ENCODE data around the gene SLC2A1. TPM values are rescaled to one million over a fixed set of nuclear protein-coding genes. Genes with fewer than 3 reads are reported as not detected.

SLC2A1 gene
- total RNA-seq, 2 experiments from 2014 or later = 66.6 to 93.4 TPM

DNA sequence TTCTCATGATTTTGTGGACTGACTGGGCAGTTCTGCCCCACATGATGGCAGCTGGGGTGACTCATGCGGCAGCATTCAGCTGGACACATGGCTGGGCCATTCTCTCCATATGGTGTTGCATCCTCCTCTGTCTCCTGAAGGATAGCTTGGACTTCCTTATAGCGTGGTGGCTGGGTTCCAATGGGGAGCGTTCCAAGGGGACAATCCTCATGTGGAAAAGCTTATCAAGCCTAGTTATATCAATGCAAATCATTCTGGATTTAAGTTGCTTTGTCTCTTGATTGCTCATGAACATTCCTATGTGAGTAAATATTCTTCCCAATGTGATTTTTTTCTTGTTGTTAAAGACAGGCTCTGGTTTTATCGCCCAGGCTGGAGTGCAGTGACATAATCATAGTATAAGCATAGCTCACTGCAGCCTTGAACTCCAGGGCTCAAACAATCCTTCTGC lies 13.2 kb upstream of the SLC2A1 start:
- Histone ChIP-seq H3K4me3 (ENCODE audit: low read depth, low read length, poor library complexity, severe bottlenecking) (no peak overlapping the region), H3K36me3 (ENCODE audit: insufficient read depth, low read length) (no peaks in the 10 kb centered on the region), H3K27ac (ENCODE audit: low read depth, low read length, poor library complexity, severe bottlenecking) (no peak overlapping the region), H2AFZ (ENCODE audit: low read length) (no peak overlapping the region), H3K9me3 (ENCODE audit: low read length) (no peaks in the 10 kb centered on the region), H3K79me2 (ENCODE audit: insufficient read depth, low read depth, low read length) (no peaks in the 10 kb centered on the region), H4K20me1 (ENCODE audit: insufficient read depth, low read length) (no peaks in the 10 kb centered on the region), H3K4me2 (ENCODE audit: low read length) (no peak overlapping the region), H3K4me1 (ENCODE audit: insufficient read depth, low read length, poor library complexity, severe bottlenecking) (no peaks in the 10 kb centered on the region), H3K9me2 (ENCODE audit: insufficient read depth, low read length) (no peaks in the 10 kb centered on the region)
- TF ChIP-seq, protein P1, sequence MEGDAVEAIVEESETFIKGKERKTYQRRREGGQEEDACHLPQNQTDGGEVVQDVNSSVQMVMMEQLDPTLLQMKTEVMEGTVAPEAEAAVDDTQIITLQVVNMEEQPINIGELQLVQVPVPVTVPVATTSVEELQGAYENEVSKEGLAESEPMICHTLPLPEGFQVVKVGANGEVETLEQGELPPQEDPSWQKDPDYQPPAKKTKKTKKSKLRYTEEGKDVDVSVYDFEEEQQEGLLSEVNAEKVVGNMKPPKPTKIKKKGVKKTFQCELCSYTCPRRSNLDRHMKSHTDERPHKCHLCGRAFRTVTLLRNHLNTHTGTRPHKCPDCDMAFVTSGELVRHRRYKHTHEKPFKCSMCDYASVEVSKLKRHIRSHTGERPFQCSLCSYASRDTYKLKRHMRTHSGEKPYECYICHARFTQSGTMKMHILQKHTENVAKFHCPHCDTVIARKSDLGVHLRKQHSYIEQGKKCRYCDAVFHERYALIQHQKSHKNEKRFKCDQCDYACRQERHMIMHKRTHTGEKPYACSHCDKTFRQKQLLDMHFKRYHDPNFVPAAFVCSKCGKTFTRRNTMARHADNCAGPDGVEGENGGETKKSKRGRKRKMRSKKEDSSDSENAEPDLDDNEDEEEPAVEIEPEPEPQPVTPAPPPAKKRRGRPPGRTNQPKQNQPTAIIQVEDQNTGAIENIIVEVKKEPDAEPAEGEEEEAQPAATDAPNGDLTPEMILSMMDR (conservative IDR thresholded peaks at IDR 0.05; ENCODE audit: low read length) = no peak
- TF ChIP-seq EZH2phosphoT487 (IDR thresholded peaks at IDR 0.05; ENCODE audit: borderline replicate concordance, low read depth, low read length) = no peak
- POLR2A ChIA-PET = interaction anchor here (0.6 kb wide), 1 partner anchor 1573 kb away, joined by 3 read pairs; no protein-coding TSS in a partner anchor
- BruUV-seq (replicated peaks) = no TSS peak
- intact Hi-C loops (cut with micrococcal nuclease; ENCODE audit: unreplicated experiment) = no loop called here
- CTCF ChIA-PET (ENCODE audit: unreplicated experiment) = no interaction called here
- DNase-seq (ENCODE audit: low spot score) = no peak

DNA sequence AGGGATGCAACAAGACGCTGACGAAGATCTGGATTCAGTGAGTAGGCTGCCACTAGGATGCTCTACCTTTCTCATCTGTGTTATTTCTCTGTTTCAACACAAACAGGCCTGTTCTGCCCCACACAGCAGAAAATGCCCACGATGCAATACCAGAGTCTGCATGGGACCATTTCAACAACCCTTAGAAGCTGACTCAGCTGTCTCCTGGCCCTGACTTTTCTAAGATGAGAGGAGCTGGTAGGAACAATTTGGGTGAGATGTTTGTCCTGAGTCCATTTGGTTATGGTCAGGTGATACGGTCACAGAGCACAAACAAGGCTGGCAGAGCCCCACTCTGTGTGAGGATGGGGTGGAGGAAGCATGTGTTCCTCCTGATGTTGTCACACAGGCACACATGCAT lies 11.5 kb upstream of the SLC2A1 start:
- BruUV-seq (replicated peaks) = no TSS peak
- ChIA-PET POLR2A (no interaction called here), CTCF (ENCODE audit: unreplicated experiment) (no interaction called here)
- H3K4me3 ChIP-seq (ENCODE audit: low read depth, low read length, poor library complexity, severe bottlenecking) = no peak overlapping the region
- H2AFZ ChIP-seq (ENCODE audit: low read length) = no peak overlapping the region
- TF ChIP-seq EZH2phosphoT487 (IDR thresholded peaks at IDR 0.05; ENCODE audit: borderline replicate concordance, low read depth, low read length) = no peak
- no peak overlapping the region for H3K27ac ChIP-seq (ENCODE audit: low read depth, low read length, poor library complexity, severe bottlenecking)
- no peaks in the 10 kb centered on the region for H3K9me3 ChIP-seq (ENCODE audit: low read length)
- intact Hi-C loops (cut with micrococcal nuclease; ENCODE audit: unreplicated experiment) = no loop called here
- no peak overlapping the region for H3K4me2 ChIP-seq (ENCODE audit: low read length)
- no peaks in the 10 kb centered on the region for H3K4me1 ChIP-seq (ENCODE audit: insufficient read depth, low read length, poor library complexity, severe bottlenecking)
- DNase-seq (ENCODE audit: low spot score) = no peak
- H3K9me2 ChIP-seq (ENCODE audit: insufficient read depth, low read length) = no peaks in the 10 kb centered on the region
- no peaks in the 10 kb centered on the region for H4K20me1 ChIP-seq (ENCODE audit: insufficient read depth, low read length)
- H3K79me2 ChIP-seq (ENCODE audit: insufficient read depth, low read depth, low read length) = no peaks in the 10 kb centered on the region
- no peaks in the 10 kb centered on the region for H3K36me3 ChIP-seq (ENCODE audit: insufficient read depth, low read length)

DNA sequence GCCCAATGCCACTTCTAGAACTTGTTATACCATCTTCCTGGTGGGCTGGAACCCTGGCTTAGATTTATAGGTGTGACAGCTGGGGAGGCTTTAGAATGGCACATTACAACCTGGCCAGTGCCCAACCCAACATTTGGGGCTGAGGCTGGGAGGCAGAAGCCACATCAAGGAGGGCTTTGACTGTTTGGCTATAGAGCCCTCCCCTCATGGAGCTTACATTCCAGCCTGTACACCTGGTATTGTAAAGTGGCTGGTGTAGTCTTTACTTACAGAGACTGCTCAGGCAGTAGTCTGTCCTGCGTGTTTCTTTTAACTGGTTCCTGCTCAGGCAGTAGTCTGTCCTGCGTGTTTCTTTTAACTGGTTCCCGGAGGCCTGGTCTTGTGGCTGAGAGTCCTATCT lies 10.0 kb upstream of the SLC2A1 start:
- Histone ChIP-seq H3K36me3 (ENCODE audit: insufficient read depth, low read length) (no peaks in the 10 kb centered on the region), H3K9me2 (ENCODE audit: insufficient read depth, low read length) (no peaks in the 10 kb centered on the region), H3K4me2 (ENCODE audit: low read length) (no peak overlapping the region), H3K27ac (ENCODE audit: low read depth, low read length, poor library complexity, severe bottlenecking) (no peak overlapping the region), H2AFZ (ENCODE audit: low read length) (no peak overlapping the region), H3K9me3 (ENCODE audit: low read length) (no peaks in the 10 kb centered on the region), H3K79me2 (ENCODE audit: insufficient read depth, low read depth, low read length) (no peaks in the 10 kb centered on the region), H3K4me3 (ENCODE audit: low read depth, low read length, poor library complexity, severe bottlenecking) (no peak overlapping the region), H4K20me1 (ENCODE audit: insufficient read depth, low read length) (no peaks in the 10 kb centered on the region), H3K4me1 (ENCODE audit: insufficient read depth, low read length, poor library complexity, severe bottlenecking) (peaks cover 1% of the 10 kb centered on the region)
- ChIA-PET POLR2A (interaction anchor here (0.7 kb wide), 1 partner anchor 298 kb away, joined by 3 read pairs; no protein-coding TSS in a partner anchor), CTCF (ENCODE audit: unreplicated experiment) (no interaction called here)
- intact Hi-C loops (cut with micrococcal nuclease; ENCODE audit: unreplicated experiment) = no loop called here
- no peak for DNase-seq (ENCODE audit: low spot score)
- BruUV-seq (replicated peaks) = no TSS peak
- TF ChIP-seq, protein P1 (conservative IDR thresholded peaks at IDR 0.05; ENCODE audit: low read length) = no peak

Measured in OCI-LY7 (cell line).